Prostate gland (tissue), 2 donors: ENCODE results near the gene DRD3.

Source experiments
- POLR2A ChIP-seq: fragments of 450-650 bp; IDR thresholded peaks from one replicate; pipeline ENCODE4 v1.6.1; 2016; ENCODE audit warnings: antibody characterized with exemption, mild to moderate bottlenecking
- POLR2AphosphoS5 ChIP-seq: sonication (generic); formaldehyde crosslinking; IDR thresholded peaks from one replicate; pipeline ENCODE4 v1.6.1; 2017; ENCODE audit warnings: antibody characterized with exemption
- TF ChIP-seq, protein P1 (sequence below), 4 experiments: fragments of 200-600 bp in 2 of 4; fragments of 450-650 bp in 2 of 4; sonication (generic) in 2 of 4; IDR thresholded peaks; 1 replicate in 3 of 4; 2 replicates in 1 of 4; pipeline ENCODE4 v1.5.1; 2016 to 2019; ENCODE audit warnings: antibody characterized with exemption in 4 of 4, mild to moderate bottlenecking in 2 of 4, moderate library complexity in 2 of 4

DNA sequence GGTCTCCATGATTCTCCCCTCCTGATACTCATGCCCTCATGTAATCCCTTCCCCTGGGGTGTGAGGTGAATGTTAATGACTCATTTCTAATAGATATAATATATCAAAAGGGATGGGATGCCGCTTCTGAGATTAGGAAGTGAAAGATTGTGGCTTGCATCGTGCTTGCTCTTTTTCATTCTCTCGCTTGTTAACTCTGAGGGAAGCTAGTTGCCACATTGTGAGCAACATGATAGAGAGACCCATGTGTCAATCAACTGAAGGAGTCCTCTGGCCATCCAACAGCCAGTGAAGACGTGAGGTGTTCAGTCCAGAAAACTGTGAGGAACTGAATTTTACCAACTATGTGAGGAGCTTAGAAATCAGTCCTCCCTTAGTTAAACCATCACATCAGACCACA is 28.9 kb upstream of the DRD3 start:
- TF ChIP-seq, protein P1, sequence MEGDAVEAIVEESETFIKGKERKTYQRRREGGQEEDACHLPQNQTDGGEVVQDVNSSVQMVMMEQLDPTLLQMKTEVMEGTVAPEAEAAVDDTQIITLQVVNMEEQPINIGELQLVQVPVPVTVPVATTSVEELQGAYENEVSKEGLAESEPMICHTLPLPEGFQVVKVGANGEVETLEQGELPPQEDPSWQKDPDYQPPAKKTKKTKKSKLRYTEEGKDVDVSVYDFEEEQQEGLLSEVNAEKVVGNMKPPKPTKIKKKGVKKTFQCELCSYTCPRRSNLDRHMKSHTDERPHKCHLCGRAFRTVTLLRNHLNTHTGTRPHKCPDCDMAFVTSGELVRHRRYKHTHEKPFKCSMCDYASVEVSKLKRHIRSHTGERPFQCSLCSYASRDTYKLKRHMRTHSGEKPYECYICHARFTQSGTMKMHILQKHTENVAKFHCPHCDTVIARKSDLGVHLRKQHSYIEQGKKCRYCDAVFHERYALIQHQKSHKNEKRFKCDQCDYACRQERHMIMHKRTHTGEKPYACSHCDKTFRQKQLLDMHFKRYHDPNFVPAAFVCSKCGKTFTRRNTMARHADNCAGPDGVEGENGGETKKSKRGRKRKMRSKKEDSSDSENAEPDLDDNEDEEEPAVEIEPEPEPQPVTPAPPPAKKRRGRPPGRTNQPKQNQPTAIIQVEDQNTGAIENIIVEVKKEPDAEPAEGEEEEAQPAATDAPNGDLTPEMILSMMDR (IDR thresholded peaks at IDR 0.05): no peak
- TF ChIP-seq POLR2A (no peak), POLR2AphosphoS5 (no peak)
